CD14-positive monocyte (primary cell): ENCODE measurements around the gene ARFGEF3. TPM values are rescaled to one million over a fixed set of nuclear protein-coding genes. Genes with fewer than 3 reads are reported as not detected.

Source experiments
- DNase-seq, 3 donors: peaks; one replicate each; pipeline ENCODE4 v3.0.0-alpha.2; 2011 to 2022
- H2AFZ ChIP-seq: 2 replicates; pipeline ENCODE4 v1.6.0; 2012; ENCODE audit warnings: mild to moderate bottlenecking, low read depth, low read length, inconsistent platforms; ENCODE audit not compliant: insufficient read depth, poor library complexity, severe bottlenecking
- H3K27ac ChIP-seq, 2 donors: 1 replicate in 1 of 2; 2 replicates in 1 of 2; pipeline ENCODE4 v1.5.1; 2012 to 2013; ENCODE audit warnings: low read length in 2 of 2, control low read depth in 1 of 2, inconsistent platforms in 1 of 2, low read depth in 1 of 2, mild to moderate bottlenecking in 1 of 2
- H3K27me3 ChIP-seq, 2 donors: one replicate each; pipeline versions ENCODE4 v1.6.0 to v1.6.1; 2011 to 2013; ENCODE audit warnings: low read length in 2 of 2; ENCODE audit not compliant: control insufficient read depth in 2 of 2, insufficient read depth in 2 of 2
- H3K36me3 ChIP-seq, 2 donors: replicated peaks in 1 of 2; 1 replicate in 1 of 2; 2 replicates in 1 of 2; pipeline versions ENCODE4 v1.5.1 to v1.6.1; 2012 to 2013; ENCODE audit warnings: low read length in 2 of 2, control low read depth in 1 of 2, inconsistent platforms in 1 of 2, mild to moderate bottlenecking in 1 of 2; ENCODE audit not compliant: insufficient read depth in 2 of 2, control insufficient read depth in 1 of 2
- H3K4me1 ChIP-seq, 2 donors: 1 replicate in 1 of 2; 2 replicates in 1 of 2; pipeline versions ENCODE4 v1.5.1 to v1.6.1; 2012 to 2013; ENCODE audit warnings: low read length in 2 of 2, control low read depth in 1 of 2, inconsistent platforms in 1 of 2, mild to moderate bottlenecking in 1 of 2, moderate library complexity in 1 of 2; ENCODE audit not compliant: insufficient read depth in 2 of 2, control insufficient read depth in 1 of 2
- H3K4me2 ChIP-seq: replicated peaks from 2 replicates; pipeline ENCODE3; 2012; ENCODE audit warnings: low read length, moderate library complexity, mild to moderate bottlenecking; ENCODE audit not compliant: poor library complexity, severe bottlenecking; ENCODE audit errors: extremely low read depth
- H3K4me3 ChIP-seq, 3 experiments: fragments of 200-600 bp in 1 of 3; sonication (generic) in 1 of 3; replicated peaks in 1 of 3; 1 replicate in 2 of 3; 2 replicates in 1 of 3; pipeline ENCODE4 v1.5.1; 2011 to 2013; ENCODE audit warnings: low read length in 3 of 3, mild to moderate bottlenecking in 3 of 3, control low read depth in 2 of 3, low read depth in 2 of 3, inconsistent platforms in 1 of 3, moderate library complexity in 1 of 3
- H3K79me2 ChIP-seq: 2 replicates; pipeline ENCODE4 v1.6.0; 2012; ENCODE audit warnings: mild to moderate bottlenecking, control low read depth, inconsistent platforms, low read length, moderate library complexity; ENCODE audit not compliant: insufficient read depth
- H3K9ac ChIP-seq: 2 replicates; pipeline ENCODE4 v1.6.0; 2017; ENCODE audit warnings: low read length, mild to moderate bottlenecking; ENCODE audit not compliant: insufficient read depth, poor library complexity, severe bottlenecking
- H3K9me3 ChIP-seq, 2 donors: replicated peaks in 1 of 2; 1 replicate in 1 of 2; 2 replicates in 1 of 2; pipeline versions ENCODE4 v1.5.1 to v1.6.1; 2012 to 2013; ENCODE audit warnings: low read length in 2 of 2, control low read depth in 1 of 2; ENCODE audit not compliant: control insufficient read depth in 1 of 2, insufficient read depth in 1 of 2
- H4K20me1 ChIP-seq: 2 replicates; pipeline ENCODE4 v1.6.0; 2012; ENCODE audit warnings: mild to moderate bottlenecking, low read length, control low read depth, moderate library complexity; ENCODE audit not compliant: insufficient read depth
- H3K27ac Mint-ChIP-seq, 7 donors: one replicate each; pipeline ENCODE4 v1.8.0; 2020; ENCODE audit warnings: mild to moderate bottlenecking in 7 of 7, mixed read lengths in 7 of 7, moderate library complexity in 6 of 7, inconsistent platforms in 2 of 7
- H3K27me3 Mint-ChIP-seq, 3 donors: one replicate each; pipeline ENCODE4 v1.8.0; 2021 to 2022; ENCODE audit warnings: low read depth in 3 of 3, mild to moderate bottlenecking in 3 of 3, mixed read lengths in 3 of 3, moderate library complexity in 3 of 3, inconsistent platforms in 1 of 3
- H3K36me3 Mint-ChIP-seq, 2 donors: one replicate each; pipeline ENCODE4 v1.8.0; 2020; ENCODE audit warnings: mixed read lengths in 2 of 2, inconsistent platforms in 1 of 2, mild to moderate bottlenecking in 1 of 2
- H3K4me1 Mint-ChIP-seq: one replicate; pipeline ENCODE4 v1.8.0; 2020; ENCODE audit warnings: mild to moderate bottlenecking, mixed read lengths
- H3K4me3 Mint-ChIP-seq, 2 donors: one replicate each; pipeline ENCODE4 v1.8.0; 2020; ENCODE audit warnings: mild to moderate bottlenecking in 2 of 2, mixed read lengths in 2 of 2, moderate library complexity in 1 of 2
- H3K9me3 Mint-ChIP-seq, 7 donors: one replicate each; pipeline ENCODE4 v1.8.0; 2020 to 2022; ENCODE audit warnings: mixed read lengths in 7 of 7, mild to moderate bottlenecking in 6 of 7, moderate library complexity in 6 of 7, inconsistent platforms in 2 of 7
- CTCF ChIP-seq: fragments of 200-600 bp; IDR thresholded peaks from one replicate; pipeline ENCODE4 v1.8.0; 2022; ENCODE audit warnings: antibody characterized with exemption, mild to moderate bottlenecking
- WGBS: methylation state at CpG from one replicate; pipeline ENCODE4 v1.1.5; 2013; ENCODE audit warnings: missing lambda C conversion rate; ENCODE audit not compliant: insufficient coverage; 5-methylcytosine and 5-hydroxymethylcytosine counted together
- intact Hi-C, 2 donors: fragments of 100-400 bp; cut with micrococcal nuclease; formaldehyde crosslinking; loops; one replicate each; pipeline versions ENCODE4 v1.15.0 to v1.15.1; 2023
- polyA plus RNA-seq, 3 donors: library from polyadenylated mRNA; depleted of rRNA in 1 of 3; unstranded in 2 of 3; stranded (reverse) in 1 of 3; fragments of 300-500 nt in 2 of 3; fragments of >200 nt in 1 of 3; fragmentation: Illumina TruSeq in 2 of 3; gene quantifications; 1 replicate in 2 of 3; 2 replicates in 1 of 3; pipeline ENCODE4 v1.2.3, GENCODE V29; 2012 to 2021

Gene ARFGEF3
- polyA plus RNA-seq, 3 donors = not detected

GRCh38 chr6:138318741-138319375 is 157.1 kb downstream of the ARFGEF3 start:
- no peak overlapping the region for H3K27ac Mint-ChIP-seq
- Histone ChIP-seq H3K36me3 (no peaks in the 10 kb centered on the region), H3K4me3 (no peak overlapping the region), H4K20me1 (no peaks in the 10 kb centered on the region), H3K4me2 (no peak overlapping the region), H3K4me1 (no peaks in the 10 kb centered on the region), H3K27ac (no peak overlapping the region), H3K9ac (no peak overlapping the region), H3K79me2 (no peaks in the 10 kb centered on the region), H3K9me3 (no peaks in the 10 kb centered on the region), H3K27me3 (peaks cover 0 to 5% of the 10 kb centered on the region in 2 donors), H2AFZ (no peak overlapping the region)
- intact Hi-C loops = no loop called here
- H3K36me3 Mint-ChIP-seq = no peaks in the 10 kb centered on the region
- H3K4me1 Mint-ChIP-seq = no peaks in the 10 kb centered on the region
- no peak for DNase-seq
- H3K4me3 Mint-ChIP-seq = no peak overlapping the region
- WGBS = 67% methylated on average over 1 of the region's 7 CpGs
- H3K9me3 Mint-ChIP-seq = peaks cover 0 to 7% (median 4%) of the 10 kb centered on the region in 7 donors
- H3K27me3 Mint-ChIP-seq = peaks cover 2 to 4% (median 2%) of the 10 kb centered on the region in 3 donors
- no peak for TF ChIP-seq CTCF

- no peaks in the 10 kb centered on the region for H3K36me3 Mint-ChIP-seq
- peaks cover 0 to 8% (median 5%) of the 10 kb centered on the region in 7 donors for H3K9me3 Mint-ChIP-seq
- Histone ChIP-seq H4K20me1 (no peaks in the 10 kb centered on the region), H3K9me3 (no peaks in the 10 kb centered on the region), H3K4me2 (no peak overlapping the region), H3K36me3 (no peaks in the 10 kb centered on the region), H3K4me3 (no peak overlapping the region), H3K27ac (no peak overlapping the region), H3K9ac (no peak overlapping the region), H3K4me1 (no peaks in the 10 kb centered on the region), H3K27me3 (peaks cover 0 to 1% of the 10 kb centered on the region in 2 donors), H2AFZ (no peak overlapping the region), H3K79me2 (no peaks in the 10 kb centered on the region)
- peaks cover 2 to 4% (median 3%) of the 10 kb centered on the region in 3 donors for H3K27me3 Mint-ChIP-seq
- H3K4me3 Mint-ChIP-seq = no peak overlapping the region
- no peak for TF ChIP-seq CTCF
- intact Hi-C loops = no loop called here
- peak overlapping the region in 1 of 7 donors; percentile 44 for H3K27ac Mint-ChIP-seq
- WGBS = 93% methylated on average over 4 of the region's 4 CpGs
- H3K4me1 Mint-ChIP-seq = no peaks in the 10 kb centered on the region
- DNase-seq = no peak
These were observed 160.2 kb downstream of the ARFGEF3 start for GRCh38 chr6:138321934-138322333.
